ENCODE data around the gene SSRP1. TPM values are rescaled to one million over a fixed set of nuclear protein-coding genes. Genes with fewer than 3 reads are reported as not detected.

The SSRP1 gene
- total RNA-seq, 3 donors from 2014 or later: 59.5 to 79.3 (median 65.8) TPM

GRCh38 chr11:57308426-57309060 is 27.1 kb downstream of the SSRP1 start:
- H3K9me3 ChIP-seq: no peaks in the 10 kb centered on the region
- peak in 1 of 3 donors; percentile 45 for DNase-seq
- no peak for ATAC-seq
- H3K36me3 ChIP-seq (ENCODE audit: low read depth): peaks cover 1% of the 10 kb centered on the region
- no peak for TF ChIP-seq CTCF (IDR thresholded peaks at IDR 0.05)
- H3K4me3 ChIP-seq: no peak overlapping the region
- intact Hi-C loops (cut with DNase I, micrococcal nuclease): no loop called here
- H3K4me1 ChIP-seq (ENCODE audit: low read depth): peaks cover 34% of the 10 kb centered on the region

GRCh38 chr11:57307666-57308270 is 27.9 kb downstream of the SSRP1 start:
- DNase-seq (no peak), ATAC-seq (no peak)
- H3K4me3 ChIP-seq: no peak overlapping the region
- no peak for TF ChIP-seq CTCF (IDR thresholded peaks at IDR 0.05)
- no peaks in the 10 kb centered on the region for H3K9me3 ChIP-seq
- peaks cover 26% of the 10 kb centered on the region for H3K4me1 ChIP-seq (ENCODE audit: low read depth)
- no peaks in the 10 kb centered on the region for H3K36me3 ChIP-seq (ENCODE audit: low read depth)
- intact Hi-C loops (cut with DNase I, micrococcal nuclease): no loop called here

- peaks cover 20% of the 10 kb centered on the region for H3K4me1 ChIP-seq (ENCODE audit: low read depth)
- intact Hi-C loops (cut with DNase I, micrococcal nuclease): no loop called here
Measured at GRCh38 chr11:57306940-57307565, 28.6 kb downstream of the SSRP1 start.

GRCh38 chr11:57306161-57306876 is 29.4 kb downstream of the SSRP1 start:
- peaks cover 18% of the 10 kb centered on the region for H3K4me1 ChIP-seq (ENCODE audit: low read depth)
- H3K9me3 ChIP-seq: no peaks in the 10 kb centered on the region
- H3K4me3 ChIP-seq: no peak overlapping the region
- DNase-seq (no peak), ATAC-seq (no peak)
- H3K36me3 ChIP-seq (ENCODE audit: low read depth): no peaks in the 10 kb centered on the region
- TF ChIP-seq CTCF (IDR thresholded peaks at IDR 0.05): no peak
- intact Hi-C loops (cut with DNase I, micrococcal nuclease): no loop called here

More at GRCh38 chr11:57306940-57307565, 28.6 kb downstream of the SSRP1 start:
- TF ChIP-seq CTCF (IDR thresholded peaks at IDR 0.05): no peak
- ATAC-seq (no peak), DNase-seq (no peak)
- H3K4me3 ChIP-seq: no peak overlapping the region
- H3K36me3 ChIP-seq (ENCODE audit: low read depth): no peaks in the 10 kb centered on the region
- no peaks in the 10 kb centered on the region for H3K9me3 ChIP-seq

- Histone ChIP-seq H3K4me3 (no peak overlapping the region), H3K36me3 (ENCODE audit: low read depth) (peaks cover 7% of the 10 kb centered on the region), H3K4me1 (ENCODE audit: low read depth) (peaks cover 11% of the 10 kb centered on the region), H3K9me3 (no peaks in the 10 kb centered on the region)
- ATAC-seq: no peak
- no peak for DNase-seq
- intact Hi-C loops (cut with DNase I, micrococcal nuclease): no loop called here
- TF ChIP-seq CTCF (IDR thresholded peaks at IDR 0.05): no peak
Measured at GRCh38 chr11:57305523-57305922, 30.2 kb downstream of the SSRP1 start.
